NT2/D1 (cell line): Measurements from ENCODE around the gene PPP1R7.

ENCODE experiments used
- SUZ12 ChIP-seq: IDR thresholded peaks from 2 replicates; pipeline ENCODE4 v1.6.1; 2011; ENCODE audit not compliant: insufficient read length, insufficient read depth; ENCODE audit errors: extremely low read depth
- YY1 ChIP-seq: IDR thresholded peaks from 2 replicates; pipeline ENCODE4 v1.6.1; 2011; ENCODE audit not compliant: insufficient read length, insufficient read depth
- ZNF274 ChIP-seq: IDR thresholded peaks from 2 replicates; pipeline ENCODE4 v1.6.1; 2011; ENCODE audit warnings: mild to moderate bottlenecking, low read depth, low read length

DNA sequence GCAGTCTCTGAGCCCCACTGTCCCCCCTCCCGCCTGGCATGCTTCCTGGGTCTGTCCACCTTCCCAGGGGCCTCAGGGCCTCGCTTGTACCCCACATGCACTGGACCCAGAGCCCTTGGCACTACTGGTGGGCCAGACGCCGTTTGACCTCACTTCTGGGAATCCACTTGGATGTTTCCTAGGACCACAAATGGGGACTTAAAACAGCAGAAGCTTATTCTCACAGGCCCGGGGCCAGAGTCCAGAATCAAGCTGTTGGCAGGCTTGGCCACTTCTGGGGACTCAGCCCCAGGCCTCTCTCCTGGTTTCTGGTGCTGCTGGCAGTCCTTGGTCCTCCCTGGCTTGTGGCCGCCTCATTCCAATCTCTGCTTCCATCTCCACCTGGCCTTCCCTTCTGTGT is 57.8 kb downstream of the PPP1R7 start:
- TF ChIP-seq YY1 (no peak), SUZ12 (no peak), ZNF274 (no peak)
